Activated T-cell treated with anti-CD3 and anti-CD28 coated beads, Interleukin-2, amount 50 U/mL, for 4 hours (primary cell): ENCODE data around the gene MDN1. TPM values are rescaled to one million over a fixed set of nuclear protein-coding genes. Genes with fewer than 3 reads are reported as not detected.
A peak's percentile ranks its signal among the peaks of the same experiment; 100 is the strongest.
"Not testable (repeated sequence)": the region's sequence is repeated elsewhere in the genome, so short reads cannot be mapped to it uniquely, and the experiment has no call there.

ENCODE experiments used
- ATAC-seq, 2 donors: fragments of 200-7000 bp; cut with Tn5 transposase; one replicate each; pipeline ENCODE4 v1.10.0; 2021
- DNase-seq: peaks from one replicate; pipeline ENCODE4 v3.0.0-alpha.2; 2020
- H3K27me3 Mint-ChIP-seq: one replicate; pipeline ENCODE4 v1.8.0; 2021; ENCODE audit warnings: low read depth, mixed read lengths
- H3K36me3 Mint-ChIP-seq: one replicate; pipeline ENCODE4 v1.8.0; 2022; ENCODE audit warnings: mixed read lengths; ENCODE audit not compliant: insufficient read depth
- H3K4me1 Mint-ChIP-seq: one replicate; pipeline ENCODE4 v1.8.0; 2021; ENCODE audit warnings: low read depth, mixed read lengths
- H3K4me3 Mint-ChIP-seq: one replicate; pipeline ENCODE4 v1.8.0; 2021; ENCODE audit warnings: mild to moderate bottlenecking, moderate library complexity, mixed read lengths
- H3K9me3 Mint-ChIP-seq: one replicate; pipeline ENCODE4 v1.8.0; 2021; ENCODE audit warnings: mixed read lengths
- total RNA-seq, 3 donors: library from RNA; stranded (reverse); gene quantifications; one replicate each; pipeline ENCODE4 v1.2.1, GENCODE V29; 2021

The MDN1 gene
- total RNA-seq, 3 donors from 2014 or later, result 74.7 to 93.0 (median 86.3) TPM

DNA sequence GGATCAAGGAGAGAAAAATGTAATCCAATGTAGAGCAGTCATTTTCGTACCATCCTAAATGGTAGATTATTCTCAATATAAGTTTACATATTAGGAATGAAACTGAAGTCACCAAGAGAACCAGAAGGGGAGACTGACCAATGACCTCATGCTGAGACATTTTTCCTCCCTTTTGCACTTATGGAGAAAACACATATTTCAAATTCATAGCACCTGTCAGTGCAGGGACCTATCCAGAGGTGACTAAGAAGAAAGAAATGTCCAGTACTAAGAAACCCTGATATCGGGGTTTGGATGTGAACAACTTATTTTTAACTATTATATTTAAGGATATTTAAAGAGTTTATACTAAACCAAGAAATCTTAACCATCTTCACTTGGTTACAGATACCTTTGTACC, 164.5 kb downstream of the MDN1 start:
- no peaks in the 10 kb centered on the region for H3K27me3 Mint-ChIP-seq
- no peak overlapping the region for H3K4me3 Mint-ChIP-seq
- H3K36me3 Mint-ChIP-seq, result peaks cover 40% of the 10 kb centered on the region
- no peak for DNase-seq
- H3K4me1 Mint-ChIP-seq, result no peaks in the 10 kb centered on the region
- no peaks in the 10 kb centered on the region for H3K9me3 Mint-ChIP-seq
- no peak for ATAC-seq

DNA sequence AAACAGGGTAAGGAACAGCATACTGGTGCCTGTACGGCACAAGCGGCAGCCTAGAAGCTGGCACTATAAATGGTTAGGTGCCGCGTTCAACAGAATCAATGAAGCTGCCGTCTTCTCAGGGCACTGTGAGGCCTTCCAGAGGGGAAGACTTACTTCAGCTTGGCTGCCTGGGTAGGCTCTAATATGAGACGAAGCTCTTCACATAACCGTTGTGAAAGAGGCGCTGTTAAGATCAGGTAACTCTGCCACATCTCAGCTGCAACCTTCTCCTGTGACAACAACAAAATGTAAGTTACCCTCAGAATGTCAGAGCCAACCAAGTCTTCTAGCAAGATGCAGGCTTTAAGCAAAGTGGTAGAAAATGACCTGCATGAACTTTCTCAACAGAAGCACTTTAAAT, 169.0 kb downstream of the MDN1 start:
- H3K27me3 Mint-ChIP-seq, result no peaks in the 10 kb centered on the region
- H3K4me1 Mint-ChIP-seq, result no peaks in the 10 kb centered on the region
- DNase-seq (no peak), ATAC-seq (no peak)
- H3K36me3 Mint-ChIP-seq, result peaks cover 42% of the 10 kb centered on the region
- H3K4me3 Mint-ChIP-seq, result no peak overlapping the region
- H3K9me3 Mint-ChIP-seq, result no peaks in the 10 kb centered on the region

DNA sequence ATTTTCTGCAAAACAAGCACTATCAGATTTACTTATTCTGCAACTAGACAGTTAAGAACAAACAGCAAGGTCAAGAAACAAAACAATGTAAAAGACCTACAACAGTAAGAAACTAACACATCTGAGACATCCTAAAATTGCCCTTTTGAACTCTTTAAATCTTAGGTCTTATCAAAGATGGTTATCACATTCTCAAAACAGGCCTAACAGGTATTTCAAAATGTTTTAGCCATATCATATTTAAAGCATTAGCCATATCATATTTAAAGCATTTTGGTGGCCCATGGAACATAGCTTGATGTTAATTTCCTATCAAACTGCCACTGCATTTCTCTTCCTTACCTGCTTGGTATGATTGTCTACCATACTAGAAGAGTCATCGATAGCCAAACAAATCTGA, 169.9 kb downstream of the MDN1 start:
- H3K9me3 Mint-ChIP-seq, result no peaks in the 10 kb centered on the region
- peaks cover 44% of the 10 kb centered on the region for H3K36me3 Mint-ChIP-seq
- no peak for DNase-seq
- H3K4me3 Mint-ChIP-seq, result no peak overlapping the region
- no peak for ATAC-seq
- no peaks in the 10 kb centered on the region for H3K27me3 Mint-ChIP-seq
- no peaks in the 10 kb centered on the region for H3K4me1 Mint-ChIP-seq

DNA sequence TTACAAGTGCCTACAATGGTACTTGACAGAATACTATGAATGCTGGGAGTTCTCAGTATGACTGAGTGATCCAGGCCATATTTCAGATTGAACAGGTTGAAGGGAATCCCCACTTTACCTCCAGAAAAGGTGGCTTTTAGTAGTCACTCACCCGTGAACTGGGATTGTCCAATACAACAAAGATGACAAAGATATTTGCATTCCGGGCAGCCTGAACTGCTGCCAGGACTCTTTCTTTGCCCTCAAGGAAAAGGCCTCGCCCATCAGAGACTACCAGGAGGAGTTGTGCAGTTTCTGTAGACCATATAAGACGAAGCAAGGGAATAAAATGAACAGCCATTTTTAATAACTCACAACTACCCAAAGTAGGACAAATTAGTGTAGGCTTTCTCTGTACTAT, 174.7 kb downstream of the MDN1 start:
- peaks cover 37% of the 10 kb centered on the region for H3K36me3 Mint-ChIP-seq
- no peaks in the 10 kb centered on the region for H3K9me3 Mint-ChIP-seq
- no peaks in the 10 kb centered on the region for H3K4me1 Mint-ChIP-seq
- no peak overlapping the region for H3K4me3 Mint-ChIP-seq
- H3K27me3 Mint-ChIP-seq, result no peaks in the 10 kb centered on the region
- no peak for DNase-seq
- no peak for ATAC-seq

DNA sequence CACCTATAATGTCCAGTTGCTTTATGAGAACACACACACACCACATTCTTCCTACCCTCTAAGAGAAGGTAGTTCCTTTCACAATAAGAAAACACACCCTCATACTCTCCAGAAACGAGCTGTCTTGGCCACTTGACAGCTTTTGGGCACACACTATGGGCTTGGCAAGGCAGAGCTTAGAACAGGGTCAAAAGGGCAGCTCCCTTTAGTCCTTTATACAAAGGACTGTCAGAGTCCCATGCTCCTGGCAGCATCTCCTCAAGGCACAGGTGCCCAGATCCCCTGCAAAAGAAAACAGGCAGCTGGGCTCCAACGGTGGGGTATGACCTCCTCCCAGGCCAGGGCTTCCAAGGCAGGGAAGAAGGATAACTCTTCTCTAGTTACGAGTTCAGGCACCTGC, 176.2 kb downstream of the MDN1 start:
- H3K27me3 Mint-ChIP-seq, result no peaks in the 10 kb centered on the region
- peaks cover 11% of the 10 kb centered on the region for H3K4me1 Mint-ChIP-seq
- H3K9me3 Mint-ChIP-seq, result no peaks in the 10 kb centered on the region
- peaks cover 36% of the 10 kb centered on the region for H3K36me3 Mint-ChIP-seq
- ATAC-seq (no peak), DNase-seq (no peak)
- H3K4me3 Mint-ChIP-seq, result no peak overlapping the region

DNA sequence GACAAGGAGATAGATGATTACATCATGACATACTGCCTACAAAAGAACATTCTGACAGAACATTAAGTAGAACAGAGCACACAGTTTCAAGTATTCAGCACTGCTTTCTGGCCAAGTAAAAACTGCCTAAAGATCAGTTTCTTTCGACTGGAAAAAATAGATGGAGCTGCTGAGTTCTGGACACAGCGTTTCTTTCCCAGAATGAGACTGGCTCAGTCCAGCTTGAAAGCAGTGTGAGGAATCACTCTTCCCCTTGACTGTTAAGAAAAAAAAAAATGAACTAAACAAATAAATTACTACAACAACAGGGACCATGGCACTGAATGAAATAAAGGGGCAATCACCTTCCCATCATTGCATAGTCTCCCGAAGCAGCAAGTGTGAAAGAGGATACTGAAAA, 176.6 kb downstream of the MDN1 start:
- ATAC-seq, result no peak
- DNase-seq, result no peak
- H3K27me3 Mint-ChIP-seq, result no peaks in the 10 kb centered on the region
- H3K4me1 Mint-ChIP-seq, result peaks cover 14% of the 10 kb centered on the region
- no peaks in the 10 kb centered on the region for H3K9me3 Mint-ChIP-seq
- H3K36me3 Mint-ChIP-seq, result peaks cover 37% of the 10 kb centered on the region
- no peak overlapping the region for H3K4me3 Mint-ChIP-seq

DNA sequence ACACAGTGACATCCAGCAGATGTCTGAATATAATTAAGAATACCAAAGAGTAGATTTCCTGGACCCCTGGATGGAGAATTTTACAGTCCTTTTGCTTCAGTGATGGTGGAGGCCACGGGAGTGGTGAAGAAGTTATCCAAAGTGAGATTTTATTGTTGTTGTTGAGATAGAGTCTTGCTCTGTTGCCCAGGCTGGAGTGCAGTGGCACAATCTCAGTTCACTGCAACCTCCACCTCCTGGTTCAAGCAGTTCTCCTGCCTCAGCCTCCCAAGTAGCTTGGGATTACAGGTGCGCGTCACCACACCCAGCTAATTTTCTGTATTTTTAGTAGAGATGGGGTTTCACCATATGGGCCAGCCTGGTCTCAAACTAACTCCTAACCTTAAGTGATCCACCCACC, 178.0 kb downstream of the MDN1 start:
- Mint-ChIP-seq H3K4me1 (peaks cover 19% of the 10 kb centered on the region), H3K36me3 (peaks cover 30% of the 10 kb centered on the region)
- not testable (repeated sequence) for DNase-seq, H3K4me3 Mint-ChIP-seq, H3K9me3 Mint-ChIP-seq, H3K27me3 Mint-ChIP-seq, ATAC-seq

DNA sequence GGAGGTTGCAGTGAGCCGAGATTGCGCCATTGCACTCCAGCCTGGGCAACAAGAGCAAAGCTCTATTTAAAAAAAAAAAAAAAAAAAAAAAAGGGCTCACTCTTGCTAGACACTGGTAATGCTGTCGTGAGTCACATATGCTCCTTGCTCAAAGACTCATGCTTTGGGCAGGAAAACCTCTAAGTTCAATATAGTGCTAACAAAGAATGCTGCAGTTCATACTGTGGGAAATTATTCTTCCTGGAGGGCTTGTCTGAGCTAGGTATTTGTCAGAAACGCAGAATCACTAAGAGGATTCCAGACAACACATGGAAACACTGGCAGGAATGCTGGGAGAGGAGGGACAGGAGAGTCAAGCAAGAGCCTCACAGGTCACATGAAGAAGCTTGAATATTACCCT, 178.8 kb downstream of the MDN1 start:
- Mint-ChIP-seq H3K4me3 (no peak overlapping the region), H3K9me3 (no peaks in the 10 kb centered on the region), H3K4me1 (peaks cover 24% of the 10 kb centered on the region), H3K27me3 (no peaks in the 10 kb centered on the region), H3K36me3 (peaks cover 34% of the 10 kb centered on the region)
- no peak for DNase-seq
- ATAC-seq, result no peak

DNA sequence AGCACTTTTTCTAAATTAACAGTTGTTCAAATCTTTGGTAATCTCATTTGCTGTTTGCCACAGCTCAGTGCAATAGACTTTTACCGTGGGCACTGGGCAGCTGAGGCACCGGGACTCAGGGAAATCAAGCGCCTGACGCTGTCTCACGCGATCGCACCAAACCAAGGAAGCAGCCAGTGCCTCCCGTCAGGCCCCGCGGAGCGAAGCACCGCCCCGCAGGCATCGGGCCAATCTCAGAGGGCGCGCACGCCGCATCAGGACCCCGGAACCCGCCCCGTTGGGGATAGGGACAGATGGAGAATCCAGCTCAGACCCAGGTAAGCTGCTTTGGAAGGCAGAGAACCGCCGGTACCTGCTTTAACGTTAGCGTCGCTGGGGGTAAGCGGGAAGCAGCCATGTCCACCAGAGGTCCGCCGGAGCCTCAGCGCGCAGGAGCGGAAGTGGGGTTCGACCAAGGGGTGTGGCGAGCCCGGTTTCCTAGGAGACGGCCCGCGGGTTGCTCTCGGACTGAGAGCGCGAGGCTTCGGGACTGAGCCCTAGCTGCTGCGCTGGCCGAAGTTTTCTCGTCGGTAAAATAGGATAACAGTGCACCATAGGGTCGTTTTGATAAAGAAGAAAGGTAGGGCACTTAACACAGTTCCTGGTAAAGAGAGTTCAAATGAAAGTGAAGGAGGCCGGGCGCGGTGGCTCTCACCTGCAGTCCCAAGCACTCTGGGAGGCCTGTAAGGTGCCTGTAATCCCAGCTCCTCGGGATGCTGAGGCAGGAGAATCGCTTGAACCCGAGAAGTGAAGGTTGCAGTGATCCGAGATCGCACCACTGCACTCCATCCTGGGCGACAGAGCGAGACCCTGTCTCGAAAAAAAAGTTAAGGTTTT, 181.0 kb downstream of the MDN1 start, which contains the start of gene LYRM2:
Gene LYRM2 (minus strand): TSS at position 428 of the 876 bp plus-strand sequence. CDS start 31 bp downstream, at position 397.
- Mint-ChIP-seq H3K9me3 (no peaks in the 10 kb centered on the region), H3K36me3 (peaks cover 35% of the 10 kb centered on the region)

DNA sequence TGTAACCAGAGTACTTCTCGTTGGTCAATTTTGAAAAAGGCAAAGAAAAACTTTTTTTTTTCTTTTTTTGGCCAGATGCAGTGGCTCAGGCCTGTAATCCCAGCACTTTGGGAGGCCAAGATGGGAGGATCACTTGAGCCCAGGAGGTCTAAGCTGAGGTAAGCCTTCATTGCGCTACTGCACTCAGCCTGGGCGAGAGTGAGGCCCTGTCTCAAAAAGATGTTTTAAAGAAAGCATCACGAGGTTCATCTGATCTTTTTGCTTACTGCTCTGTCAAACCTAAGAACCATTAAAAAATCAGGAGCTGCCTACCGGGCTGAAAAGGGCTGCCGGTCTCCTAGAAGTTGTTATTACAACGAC, 181.7 kb downstream of the MDN1 start:
- H3K9me3 Mint-ChIP-seq, result no peaks in the 10 kb centered on the region
- DNase-seq (no peak), ATAC-seq (no peak)
- H3K36me3 Mint-ChIP-seq, result peaks cover 32% of the 10 kb centered on the region
- peak overlapping the region; percentile 93 for H3K4me3 Mint-ChIP-seq
- peaks cover 27% of the 10 kb centered on the region for H3K4me1 Mint-ChIP-seq
- no peaks in the 10 kb centered on the region for H3K27me3 Mint-ChIP-seq

More for the DNA sequence above, 181.0 kb downstream of the MDN1 start, which contains the start of gene LYRM2:
- no peaks in the 10 kb centered on the region for H3K27me3 Mint-ChIP-seq
- ATAC-seq (peak; percentile 97 to 98), DNase-seq (peak; percentile 82)
- peak within 1 kb of the TSS; percentile 93 for H3K4me3 Mint-ChIP-seq
- H3K4me1 Mint-ChIP-seq, result peaks cover 27% of the 10 kb centered on the region

DNA sequence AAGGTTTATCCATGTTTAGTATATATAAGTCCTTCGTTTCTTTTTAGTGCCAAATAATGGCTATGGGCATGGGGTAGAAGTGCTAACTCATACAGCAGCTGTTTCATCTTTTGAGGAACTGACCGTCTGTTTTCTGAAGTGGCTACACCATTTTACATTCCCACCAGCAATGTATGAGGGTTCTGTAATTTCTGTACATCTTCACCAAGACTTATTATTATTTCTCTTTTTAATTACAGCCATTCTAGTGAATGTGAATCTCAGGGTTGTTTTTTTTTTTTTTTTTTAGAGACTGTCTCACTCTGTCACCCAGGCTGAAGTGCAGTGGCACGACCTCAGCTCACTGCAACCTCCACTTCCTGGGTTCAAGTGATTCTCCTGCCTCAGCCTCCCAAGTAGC, 183.2 kb downstream of the MDN1 start:
- DNase-seq, H3K4me3 Mint-ChIP-seq, H3K27me3 Mint-ChIP-seq, ATAC-seq, H3K9me3 Mint-ChIP-seq: not testable (repeated sequence)
- Mint-ChIP-seq H3K36me3 (peaks cover 32% of the 10 kb centered on the region), H3K4me1 (peaks cover 27% of the 10 kb centered on the region)

DNA sequence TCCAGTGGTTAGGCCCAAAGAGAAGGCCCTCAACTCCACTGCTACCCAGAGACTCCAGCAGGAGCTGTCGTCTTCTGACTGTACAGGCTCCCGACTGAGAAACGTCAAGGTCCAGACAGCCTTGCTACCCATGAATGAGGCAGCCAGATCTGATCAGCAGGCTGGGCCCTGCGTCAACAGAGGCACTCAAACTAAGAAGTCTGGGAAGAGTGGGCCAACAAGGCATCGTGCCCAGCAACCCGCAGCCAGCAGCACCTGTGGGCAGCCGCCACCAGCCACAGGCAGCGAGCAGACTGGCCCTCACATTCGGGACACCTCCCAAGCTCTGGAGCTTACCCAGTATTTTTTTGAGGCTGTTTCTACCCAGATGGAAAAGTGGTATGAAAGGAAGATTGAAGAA, 189.1 kb downstream of the MDN1 start:
- ATAC-seq, result no peak
- no peaks in the 10 kb centered on the region for H3K27me3 Mint-ChIP-seq

DNA sequence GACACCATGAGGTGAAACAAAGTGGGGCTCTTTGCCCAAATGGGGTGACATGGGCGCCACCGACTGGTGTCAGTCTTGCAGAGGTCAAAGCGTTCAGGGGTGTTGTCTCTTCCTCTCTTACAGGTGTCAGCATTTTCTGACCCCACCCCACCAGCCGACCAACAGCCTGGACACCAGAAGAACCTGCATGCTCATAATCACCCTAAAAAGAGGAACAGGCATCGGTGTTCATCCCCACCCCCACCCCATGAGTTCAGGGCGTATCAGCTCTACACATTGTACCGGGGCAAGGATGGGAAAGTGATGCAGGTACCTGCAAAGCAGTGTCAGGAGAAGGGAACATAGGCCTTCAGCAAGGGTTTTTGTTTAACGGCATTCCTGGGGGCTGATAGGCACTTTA, 195.8 kb downstream of the MDN1 start:
- no peak for DNase-seq
- no peaks in the 10 kb centered on the region for H3K9me3 Mint-ChIP-seq
- no peak for ATAC-seq
- H3K36me3 Mint-ChIP-seq, result peaks cover 10% of the 10 kb centered on the region
- no peaks in the 10 kb centered on the region for H3K4me1 Mint-ChIP-seq
- no peak overlapping the region for H3K4me3 Mint-ChIP-seq
- no peaks in the 10 kb centered on the region for H3K27me3 Mint-ChIP-seq

More for the DNA sequence above, 189.1 kb downstream of the MDN1 start:
- no peaks in the 10 kb centered on the region for H3K9me3 Mint-ChIP-seq
- DNase-seq, result no peak
- H3K36me3 Mint-ChIP-seq, result peaks cover 19% of the 10 kb centered on the region
- no peak overlapping the region for H3K4me3 Mint-ChIP-seq
- no peaks in the 10 kb centered on the region for H3K4me1 Mint-ChIP-seq

DNA sequence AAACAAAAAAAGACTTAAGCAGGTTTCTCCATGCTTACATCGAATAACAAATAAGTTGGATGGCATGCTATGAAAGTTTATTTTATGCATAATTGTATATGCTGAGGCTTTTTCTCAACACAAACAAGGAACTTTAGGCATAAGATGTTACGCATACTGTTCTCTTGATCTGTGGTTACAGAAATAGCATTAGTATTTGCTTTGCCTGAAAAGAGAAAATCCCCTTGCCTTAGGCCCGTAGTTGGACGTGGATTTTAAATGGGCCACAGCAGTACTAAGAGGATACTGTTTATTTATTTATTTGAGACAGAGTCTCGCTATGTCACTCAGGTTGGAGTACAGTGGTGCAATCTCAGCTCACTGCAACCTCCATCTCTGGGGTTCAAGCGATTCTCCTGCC, 200.0 kb downstream of the MDN1 start:
- Mint-ChIP-seq H3K4me1 (no peaks in the 10 kb centered on the region), H3K36me3 (peaks cover 6% of the 10 kb centered on the region), H3K27me3 (no peaks in the 10 kb centered on the region), H3K4me3 (no peak overlapping the region), H3K9me3 (no peaks in the 10 kb centered on the region)
- DNase-seq (no peak), ATAC-seq (no peak)

DNA sequence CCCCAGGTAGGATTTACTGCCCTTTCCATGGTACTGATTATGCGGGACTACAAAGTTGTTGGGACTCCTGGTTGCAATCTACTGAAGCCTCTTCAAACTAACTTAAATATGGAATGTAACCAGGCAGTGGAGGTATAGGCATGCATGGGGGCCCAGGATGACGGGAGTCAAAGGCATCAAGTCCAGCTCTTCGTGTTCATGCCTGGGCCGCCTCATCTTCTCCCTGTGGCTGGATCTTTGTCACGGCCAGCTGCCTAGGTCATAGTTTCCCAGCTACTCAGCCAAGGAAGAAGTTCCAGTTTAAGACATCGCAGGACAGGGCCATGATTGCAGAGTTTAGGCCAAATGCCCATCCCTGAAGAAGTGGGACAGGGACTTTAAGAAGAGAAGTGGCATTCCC, 201.6 kb downstream of the MDN1 start:
- no peak for DNase-seq
- Mint-ChIP-seq H3K9me3 (no peaks in the 10 kb centered on the region), H3K27me3 (no peaks in the 10 kb centered on the region), H3K36me3 (peaks cover 6% of the 10 kb centered on the region), H3K4me1 (no peaks in the 10 kb centered on the region), H3K4me3 (no peak overlapping the region)
- no peak for ATAC-seq
